SK-N-SH treated with all-trans-retinoic acid at 6 μM for 48 hours (cell line): ENCODE results near the gene MAB21L3.

Experiments used
- ATAC-seq: fragments of 200-7000 bp; cut with Tn5 transposase; 3 replicates; pipeline ENCODE4 v1.9.1; 2020; ENCODE audit warnings: mild to moderate bottlenecking, moderate library complexity
- ARNTL ChIP-seq: fragments of 450-650 bp; formaldehyde crosslinking; IDR thresholded peaks from 2 replicates; pipeline ENCODE4 v1.5.0; 2020; ENCODE audit warnings: low read depth, mild to moderate bottlenecking, moderate library complexity, borderline replicate concordance
- BACH2 ChIP-seq: fragments of 250-450 bp; sonication (Bioruptor Pico); IDR thresholded peaks from 2 replicates; pipeline ENCODE4 v1.9.0; 2021; ENCODE audit warnings: mild to moderate bottlenecking, borderline replicate concordance
- CREB5 ChIP-seq: fragments of 250-450 bp; sonication (Bioruptor Pico); IDR thresholded peaks from 2 replicates; pipeline ENCODE4 v1.5.1; 2020; ENCODE audit warnings: low read depth, mild to moderate bottlenecking, moderate library complexity
- CSDC2 ChIP-seq: fragments of 250-450 bp; sonication (Bioruptor Pico); IDR thresholded peaks from 2 replicates; pipeline ENCODE4 v1.5.0; 2020; ENCODE audit warnings: mild to moderate bottlenecking, moderate library complexity
- CSRNP3 ChIP-seq: fragments of 250-450 bp; sonication (Bioruptor Pico); IDR thresholded peaks from 2 replicates; pipeline ENCODE4 v1.5.1; 2021; ENCODE audit warnings: mild to moderate bottlenecking, moderate library complexity
- ESRRG ChIP-seq: fragments of 250-450 bp; sonication (Bioruptor Pico); IDR thresholded peaks from 2 replicates; pipeline ENCODE4 v1.6.1; 2021; ENCODE audit warnings: mild to moderate bottlenecking
- ISL1 ChIP-seq: fragments of 250-450 bp; sonication (Bioruptor Pico); IDR thresholded peaks from 2 replicates; pipeline ENCODE4 v2.1.2; 2022; ENCODE audit warnings: mild to moderate bottlenecking, moderate library complexity
- OSR1 ChIP-seq: fragments of 250-450 bp; sonication (Bioruptor Pico); IDR thresholded peaks from 2 replicates; pipeline ENCODE4 v1.8.0; 2022; ENCODE audit warnings: moderate library complexity, mild to moderate bottlenecking, inconsistent platforms
- PATZ1 ChIP-seq: fragments of 250-450 bp; sonication (Bioruptor Pico); IDR thresholded peaks from 2 replicates; pipeline ENCODE4 v1.8.0; 2020; ENCODE audit warnings: mild to moderate bottlenecking, moderate library complexity, borderline replicate concordance
- PPARA ChIP-seq: fragments of 250-450 bp; sonication (Bioruptor Pico); IDR thresholded peaks from 2 replicates; pipeline ENCODE4 v1.5.0; 2020; ENCODE audit warnings: mild to moderate bottlenecking, borderline replicate concordance
- RARB ChIP-seq: fragments of 250-450 bp; sonication (Bioruptor Pico); IDR thresholded peaks from 2 replicates; pipeline ENCODE4 v1.8.0; 2021; ENCODE audit warnings: mild to moderate bottlenecking, moderate library complexity
- SNAI2 ChIP-seq: fragments of 250-450 bp; sonication (Bioruptor Pico); IDR thresholded peaks from 2 replicates; pipeline ENCODE4 v1.5.0; 2020; ENCODE audit warnings: mild to moderate bottlenecking, moderate library complexity
- TOX ChIP-seq: fragments of 250-450 bp; sonication (Bioruptor Pico); IDR thresholded peaks from 2 replicates; pipeline ENCODE4 v1.8.0; 2021; ENCODE audit warnings: mild to moderate bottlenecking, moderate library complexity, borderline replicate concordance
- TSHZ2 ChIP-seq: fragments of 250-450 bp; sonication (Bioruptor Pico); IDR thresholded peaks from 2 replicates; pipeline ENCODE4 v1.5.0; 2020; ENCODE audit warnings: mild to moderate bottlenecking, moderate library complexity
- ZC3H10 ChIP-seq: fragments of 250-450 bp; sonication (Bioruptor Pico); IDR thresholded peaks from 2 replicates; pipeline ENCODE4 v1.5.1; 2021; ENCODE audit warnings: mild to moderate bottlenecking, moderate library complexity
- ZFP3 ChIP-seq: fragments of 250-450 bp; sonication (Bioruptor Pico); IDR thresholded peaks from 2 replicates; pipeline ENCODE4 v1.5.0; 2020; ENCODE audit warnings: mild to moderate bottlenecking, moderate library complexity
- ZFP30 ChIP-seq: fragments of 450-650 bp; formaldehyde crosslinking; IDR thresholded peaks from 2 replicates; pipeline ENCODE4 v1.5.0; 2022; ENCODE audit warnings: mild to moderate bottlenecking, moderate library complexity
- ZNF565 ChIP-seq: fragments of 450-650 bp; formaldehyde crosslinking; conservative IDR thresholded peaks from 2 replicates; pipeline ENCODE4 v1.5.0; 2020; ENCODE audit warnings: low read depth, mild to moderate bottlenecking, moderate library complexity
- ZNF70 ChIP-seq: fragments of 450-650 bp; formaldehyde crosslinking; IDR thresholded peaks from 2 replicates; pipeline ENCODE4 v1.5.0; 2020; ENCODE audit warnings: mild to moderate bottlenecking, moderate library complexity
- ZNF8 ChIP-seq: fragments of 450-650 bp; formaldehyde crosslinking; IDR thresholded peaks from 2 replicates; pipeline ENCODE4 v1.5.0; 2020; ENCODE audit warnings: mild to moderate bottlenecking, moderate library complexity

The MAB21L3 gene

GRCh38 chr1:116076831-116077230 is 34.4 kb upstream of the MAB21L3 start:
- ATAC-seq: no peak
- TF ChIP-seq ESRRG (CRISPR knock-in tag) (no peak), TSHZ2 (CRISPR knock-in tag) (no peak), SNAI2 (no peak)

GRCh38 chr1:116078699-116079223 is 32.4 kb upstream of the MAB21L3 start:
- ATAC-seq: no peak
- no peak for TF ChIP-seq PPARA
- no peak for TF ChIP-seq ZFP30 (CRISPR knock-in tag)
- no peak for TF ChIP-seq BACH2
- no peak for TF ChIP-seq ZNF70 (CRISPR knock-in tag)
- no peak for TF ChIP-seq ISL1 (CRISPR knock-in tag)
- TF ChIP-seq CREB5 (CRISPR knock-in tag): no peak
- TF ChIP-seq TSHZ2 (CRISPR knock-in tag): no peak
- no peak for TF ChIP-seq ESRRG (CRISPR knock-in tag)
- no peak for TF ChIP-seq TOX (CRISPR knock-in tag)
- no peak for TF ChIP-seq SNAI2

- TF ChIP-seq BACH2: no peak
- TF ChIP-seq ZFP3 (CRISPR knock-in tag): no peak
- no peak for TF ChIP-seq ARNTL
- TF ChIP-seq RARB (CRISPR knock-in tag): no peak
- TF ChIP-seq CREB5 (CRISPR knock-in tag): no peak
- no peak for TF ChIP-seq PPARA
- TF ChIP-seq CSDC2: no peak
- no peak for TF ChIP-seq TSHZ2 (CRISPR knock-in tag)
- no peak for TF ChIP-seq OSR1
- TF ChIP-seq ESRRG (CRISPR knock-in tag): no peak
- TF ChIP-seq ZNF8 (CRISPR knock-in tag): no peak
- no peak for TF ChIP-seq ZNF565 (CRISPR knock-in tag)
- TF ChIP-seq ZC3H10 (CRISPR knock-in tag): no peak
- TF ChIP-seq SNAI2: no peak
- ATAC-seq: no peak
These were observed 23.6 kb upstream of the MAB21L3 start for GRCh38 chr1:116087628-116088027.

GRCh38 chr1:116089870-116090269 is 21.3 kb upstream of the MAB21L3 start:
- no peak for ATAC-seq
- TF ChIP-seq CSRNP3 (CRISPR knock-in tag): no peak
- no peak for TF ChIP-seq ZFP3 (CRISPR knock-in tag)
- no peak for TF ChIP-seq ISL1 (CRISPR knock-in tag)
- TF ChIP-seq PATZ1 (CRISPR knock-in tag): no peak
- TF ChIP-seq PPARA: no peak
- no peak for TF ChIP-seq SNAI2
